ENCODE data around the gene PDCD6IP.

DNA sequence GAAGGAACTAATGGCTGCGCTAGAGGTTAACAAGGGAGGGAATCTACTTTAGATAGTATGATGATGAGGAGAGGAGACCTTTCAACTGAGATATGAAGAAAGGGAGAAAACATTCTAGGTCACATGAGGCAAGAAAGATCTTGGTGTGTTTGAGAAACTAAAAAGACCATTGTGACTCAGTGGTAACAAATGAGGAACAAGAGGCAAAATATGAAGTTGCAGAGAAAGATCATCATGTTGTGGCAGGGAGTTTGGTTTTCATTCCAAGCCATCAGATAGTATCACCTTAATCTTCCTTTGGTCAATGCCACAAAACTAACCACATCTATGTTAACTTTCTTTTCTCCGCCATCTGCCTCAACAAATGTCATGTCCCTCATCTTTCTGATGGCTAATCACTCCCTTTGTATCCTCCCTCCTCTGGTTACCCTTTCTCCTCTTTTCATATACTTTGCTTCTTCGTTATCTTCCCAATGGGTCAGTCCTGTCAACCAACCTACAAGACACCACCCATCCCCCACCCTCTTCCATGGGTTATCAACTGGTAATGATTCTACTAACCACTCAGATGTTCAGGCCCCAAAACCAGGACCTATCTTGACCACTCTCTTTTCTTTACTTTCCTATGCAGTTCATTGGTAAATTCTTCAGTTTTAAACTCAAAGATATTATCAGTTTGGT, 2.4 kb upstream of the PDCD6IP start:
- TF ChIP-seq, protein P1, sequence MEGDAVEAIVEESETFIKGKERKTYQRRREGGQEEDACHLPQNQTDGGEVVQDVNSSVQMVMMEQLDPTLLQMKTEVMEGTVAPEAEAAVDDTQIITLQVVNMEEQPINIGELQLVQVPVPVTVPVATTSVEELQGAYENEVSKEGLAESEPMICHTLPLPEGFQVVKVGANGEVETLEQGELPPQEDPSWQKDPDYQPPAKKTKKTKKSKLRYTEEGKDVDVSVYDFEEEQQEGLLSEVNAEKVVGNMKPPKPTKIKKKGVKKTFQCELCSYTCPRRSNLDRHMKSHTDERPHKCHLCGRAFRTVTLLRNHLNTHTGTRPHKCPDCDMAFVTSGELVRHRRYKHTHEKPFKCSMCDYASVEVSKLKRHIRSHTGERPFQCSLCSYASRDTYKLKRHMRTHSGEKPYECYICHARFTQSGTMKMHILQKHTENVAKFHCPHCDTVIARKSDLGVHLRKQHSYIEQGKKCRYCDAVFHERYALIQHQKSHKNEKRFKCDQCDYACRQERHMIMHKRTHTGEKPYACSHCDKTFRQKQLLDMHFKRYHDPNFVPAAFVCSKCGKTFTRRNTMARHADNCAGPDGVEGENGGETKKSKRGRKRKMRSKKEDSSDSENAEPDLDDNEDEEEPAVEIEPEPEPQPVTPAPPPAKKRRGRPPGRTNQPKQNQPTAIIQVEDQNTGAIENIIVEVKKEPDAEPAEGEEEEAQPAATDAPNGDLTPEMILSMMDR (IDR thresholded peaks at IDR 0.05), result no peak
- no peak for TF ChIP-seq POLR2A (IDR thresholded peaks at IDR 0.05)
